Measurements from ENCODE around the gene TKTL1.
"Not testable (repeated sequence)": the region's sequence is repeated elsewhere in the genome, so short reads cannot be mapped to it uniquely, and the experiment has no call there.

The TKTL1 gene

GRCh38 chrX:154295664-154296310 lies at the start of gene TKTL1:
TSS of gene TKTL1 (plus strand) at chrX:154295795. CDS start at chrX:154295860, 65 bp downstream.
- DNase-seq: no peak

- DNase-seq: not testable (repeated sequence)
These were observed 48.1 kb upstream of the TKTL1 start for GRCh38 chrX:154247377-154248045.

- DNase-seq: not testable (repeated sequence)
These were observed 47.5 kb upstream of the TKTL1 start for GRCh38 chrX:154248076-154248475.

GRCh38 chrX:154257282-154257681 lies 38.3 kb upstream of the TKTL1 start, which contains the start of gene OPN1MW3:
TSS of gene OPN1MW3 (plus strand) at chrX:154257582. CDS start at chrX:154257620, 38 bp downstream.
- not testable (repeated sequence) for DNase-seq

GRCh38 chrX:154258711-154259110 lies 36.9 kb upstream of the TKTL1 start:
- DNase-seq: not testable (repeated sequence)

GRCh38 chrX:154263072-154263471 lies 32.5 kb upstream of the TKTL1 start:
- DNase-seq: not testable (repeated sequence)

GRCh38 chrX:154269245-154269644 lies 26.4 kb upstream of the TKTL1 start:
- DNase-seq: not testable (repeated sequence)

- DNase-seq: not testable (repeated sequence)
These were observed 10.9 kb upstream of the TKTL1 start for GRCh38 chrX:154284489-154285338.

- DNase-seq: not testable (repeated sequence)
These were observed 9.2 kb upstream of the TKTL1 start for GRCh38 chrX:154286406-154286805.

- DNase-seq: no peak
These were observed 612 bp upstream of the TKTL1 start, which contains the start of gene TEX28 for GRCh38 chrX:154294791-154295574. TSS of gene TEX28 (minus strand) at chrX:154295124. CDS start at chrX:154292117, 3,007 bp downstream.

- DNase-seq: no peak
These were observed 1.1 kb downstream of the TKTL1 start for GRCh38 chrX:154296731-154297130.

- DNase-seq: no peak
These were observed 2.7 kb downstream of the TKTL1 start for GRCh38 chrX:154298312-154298711.

GRCh38 chrX:154300816-154301215 lies 5.2 kb downstream of the TKTL1 start:
- DNase-seq: no peak

- not testable (repeated sequence) for DNase-seq
These were observed 7.4 kb downstream of the TKTL1 start for GRCh38 chrX:154302998-154303397.

- no peak for DNase-seq
These were observed 7.9 kb downstream of the TKTL1 start for GRCh38 chrX:154303476-154303875.

GRCh38 chrX:154304846-154305245 lies 9.3 kb downstream of the TKTL1 start:
- no peak for DNase-seq

- DNase-seq: no peak
These were observed 10.1 kb downstream of the TKTL1 start for GRCh38 chrX:154305541-154306205.

GRCh38 chrX:154307202-154307601 lies 11.6 kb downstream of the TKTL1 start:
- no peak for DNase-seq

GRCh38 chrX:154308108-154308946 lies 12.7 kb downstream of the TKTL1 start:
- DNase-seq: peak; percentile 5

GRCh38 chrX:154309041-154309775 lies 13.6 kb downstream of the TKTL1 start:
- DNase-seq: no peak
